GM21723 (cell line): ENCODE measurements around the gene NCR3LG1.
A peak's percentile ranks its signal among the peaks of the same experiment; 100 is the strongest.

Experiments
- ATAC-seq: cut with Tn5 transposase; IDR thresholded peaks from one replicate; pipeline ENCODE4 v1.9.1; 2021; ENCODE audit warnings: mild to moderate bottlenecking, moderate library complexity; ENCODE audit not compliant: unreplicated experiment

The NCR3LG1 gene, protein sequence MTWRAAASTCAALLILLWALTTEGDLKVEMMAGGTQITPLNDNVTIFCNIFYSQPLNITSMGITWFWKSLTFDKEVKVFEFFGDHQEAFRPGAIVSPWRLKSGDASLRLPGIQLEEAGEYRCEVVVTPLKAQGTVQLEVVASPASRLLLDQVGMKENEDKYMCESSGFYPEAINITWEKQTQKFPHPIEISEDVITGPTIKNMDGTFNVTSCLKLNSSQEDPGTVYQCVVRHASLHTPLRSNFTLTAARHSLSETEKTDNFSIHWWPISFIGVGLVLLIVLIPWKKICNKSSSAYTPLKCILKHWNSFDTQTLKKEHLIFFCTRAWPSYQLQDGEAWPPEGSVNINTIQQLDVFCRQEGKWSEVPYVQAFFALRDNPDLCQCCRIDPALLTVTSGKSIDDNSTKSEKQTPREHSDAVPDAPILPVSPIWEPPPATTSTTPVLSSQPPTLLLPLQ

DNA sequence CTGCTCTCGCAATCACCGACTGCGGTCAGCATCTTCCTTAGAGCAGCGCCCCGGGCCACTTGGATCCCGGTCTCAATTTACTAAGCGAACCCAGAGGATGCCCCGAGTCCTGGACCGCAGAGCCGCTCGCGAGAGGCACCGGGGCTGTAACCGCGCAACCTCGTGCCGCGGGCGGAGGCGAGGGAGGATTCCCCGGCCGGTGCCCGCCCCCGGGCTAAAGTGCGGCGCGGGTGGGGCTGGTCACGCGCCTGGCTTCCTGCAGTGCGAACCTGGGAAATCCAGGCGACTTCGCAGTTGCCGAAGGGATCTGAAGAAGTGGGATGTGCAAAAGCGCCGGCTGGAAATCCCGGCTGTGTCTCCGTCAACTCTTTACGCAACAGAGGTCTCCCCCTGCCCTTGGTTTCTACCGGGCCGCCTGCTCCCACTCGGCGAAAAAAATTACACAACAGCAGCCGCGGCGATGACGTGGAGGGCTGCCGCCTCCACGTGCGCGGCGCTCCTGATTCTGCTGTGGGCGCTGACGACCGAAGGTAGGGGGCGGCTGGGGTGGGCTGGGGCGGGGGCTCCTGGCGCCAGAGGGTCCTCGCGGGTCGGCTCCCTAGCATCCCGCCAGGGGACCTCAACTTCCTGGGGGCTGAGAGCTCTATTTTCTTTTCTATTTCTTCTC is at the start of gene NCR3LG1:
Gene NCR3LG1 (plus strand): TSS at position 291 of the 667 bp plus-strand sequence. CDS start 170 bp downstream, at position 461.
- no peak for ATAC-seq

DNA sequence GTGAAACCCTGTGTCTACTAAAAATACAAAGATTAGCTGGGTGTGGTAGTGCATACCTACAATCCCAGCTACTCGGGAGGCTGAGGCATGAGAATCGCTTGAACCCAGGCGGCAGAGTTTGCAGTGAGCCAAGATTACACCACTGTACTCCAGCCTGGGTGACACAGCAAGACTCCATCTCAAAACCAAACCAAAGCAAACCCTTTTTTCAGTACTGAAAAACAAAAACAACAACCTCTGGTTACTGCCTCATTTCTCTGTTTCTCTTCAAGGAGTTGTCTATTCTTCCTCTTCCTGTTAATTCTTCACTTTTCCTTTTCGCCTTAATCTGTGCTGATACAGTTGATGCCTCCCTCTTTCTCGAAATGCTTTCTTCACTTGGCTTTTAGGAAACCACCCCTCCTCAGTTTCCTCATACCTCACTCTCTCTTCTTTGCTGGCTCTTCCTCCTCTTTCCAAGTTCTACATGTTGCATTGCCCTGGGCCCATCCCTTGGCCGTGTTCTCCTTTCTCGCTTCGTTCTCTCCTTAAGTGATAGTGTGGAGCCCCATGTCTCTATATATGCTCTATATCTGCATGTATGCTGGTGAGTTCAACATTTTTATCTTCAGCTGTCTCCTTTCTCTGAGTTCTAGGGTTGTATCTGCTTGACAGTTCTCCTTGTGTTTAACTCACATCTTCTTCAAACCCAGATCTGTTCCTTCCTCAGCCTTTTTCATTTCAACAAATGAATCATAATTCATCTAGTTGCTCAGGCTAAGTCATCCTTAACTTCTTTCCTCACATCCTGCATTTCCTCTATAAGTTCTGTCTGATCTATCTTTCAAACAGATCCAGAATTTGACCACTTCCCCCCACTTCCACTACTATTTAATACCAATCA is 38.0 kb upstream of the NCR3LG1 start:
- no peak for ATAC-seq

DNA sequence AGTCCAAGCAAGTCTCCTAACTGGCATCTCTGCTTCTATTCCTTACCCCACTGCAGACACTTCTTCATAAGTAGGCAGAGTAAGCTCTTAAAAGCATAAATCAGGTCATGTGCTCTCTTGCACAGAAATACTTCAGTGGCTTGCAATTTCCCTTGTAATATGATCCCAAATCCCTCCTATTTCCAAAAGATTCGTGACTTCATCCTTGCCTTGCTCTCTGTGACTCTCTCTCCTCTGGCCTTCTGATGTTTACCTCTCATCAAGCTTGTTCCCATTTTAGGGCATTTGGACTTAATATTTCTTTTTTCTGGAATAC is 37.4 kb upstream of the NCR3LG1 start:
- ATAC-seq: no peak

DNA sequence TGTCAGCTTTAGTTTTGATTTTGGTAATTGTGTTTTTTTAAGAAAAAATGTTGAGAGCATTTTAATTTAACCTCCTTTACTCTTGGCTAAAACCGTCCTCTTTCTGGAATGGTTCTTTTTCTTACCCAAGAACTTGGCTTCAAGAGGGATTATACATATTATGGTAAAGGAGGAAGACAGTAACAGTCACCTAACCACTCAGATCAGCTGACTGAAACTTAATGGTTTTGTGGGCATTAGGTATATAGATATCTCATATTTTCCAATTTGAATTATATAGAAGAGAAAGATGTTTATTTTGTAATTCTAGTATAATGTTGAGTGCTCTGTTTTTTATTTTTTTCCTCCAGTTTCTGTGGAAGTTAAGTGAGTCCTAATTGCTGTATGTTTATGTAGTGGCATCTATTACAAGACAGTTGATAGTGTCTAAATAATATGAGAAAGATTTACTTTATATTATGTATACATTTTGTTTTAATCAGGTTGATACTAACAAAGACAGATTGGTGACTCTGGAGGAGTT is 36.6 kb upstream of the NCR3LG1 start:
- no peak for ATAC-seq

DNA sequence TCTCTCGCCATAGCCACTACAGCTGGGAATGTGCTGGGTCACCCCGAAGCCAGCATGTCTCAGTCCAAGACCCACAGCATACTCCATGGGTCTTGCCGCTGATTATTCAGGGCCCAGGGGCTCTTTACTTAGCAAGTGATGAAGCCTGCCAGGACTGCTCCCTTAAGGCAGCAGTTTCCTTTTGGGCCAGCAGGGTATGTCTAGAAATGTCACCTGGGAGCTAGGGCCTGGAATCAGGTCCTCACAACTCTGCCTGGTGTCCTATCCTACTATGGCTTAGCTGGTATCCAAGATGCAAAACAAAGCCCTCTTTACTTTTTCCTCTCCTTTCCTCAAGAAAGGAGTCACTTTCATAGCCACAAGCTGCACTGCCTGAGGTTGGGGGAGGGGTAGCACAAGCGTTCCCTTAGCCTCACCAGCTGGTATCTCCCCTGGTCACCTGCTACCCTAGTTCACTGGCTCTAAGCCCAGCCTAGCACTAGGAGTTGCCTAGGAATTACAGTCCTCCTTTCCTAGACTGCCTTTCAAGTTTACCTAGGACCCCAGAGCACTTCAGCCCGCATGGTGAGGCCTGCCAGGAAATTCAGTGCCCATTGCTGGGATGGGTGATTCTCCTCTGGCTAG is 22.6 kb upstream of the NCR3LG1 start:
- ATAC-seq: no peak

DNA sequence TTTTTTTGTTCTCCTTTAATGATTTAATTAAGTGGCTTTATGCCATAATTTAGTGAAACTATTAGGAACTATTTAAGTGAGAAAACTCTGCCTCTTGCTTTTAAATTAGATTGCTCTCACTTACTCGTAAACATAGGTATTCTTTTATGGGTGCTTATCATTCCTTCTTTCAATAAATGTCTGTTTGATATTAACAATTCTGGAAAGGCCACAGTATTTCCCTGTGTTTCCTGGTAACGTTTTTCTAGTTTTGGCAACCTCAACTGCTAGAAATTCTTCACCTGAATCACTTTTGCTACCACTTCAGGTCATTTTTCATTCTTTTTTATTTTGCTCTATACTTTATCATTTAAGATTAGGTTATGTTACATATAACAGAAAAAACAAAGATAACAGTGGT is 19.9 kb upstream of the NCR3LG1 start:
- no peak for ATAC-seq

DNA sequence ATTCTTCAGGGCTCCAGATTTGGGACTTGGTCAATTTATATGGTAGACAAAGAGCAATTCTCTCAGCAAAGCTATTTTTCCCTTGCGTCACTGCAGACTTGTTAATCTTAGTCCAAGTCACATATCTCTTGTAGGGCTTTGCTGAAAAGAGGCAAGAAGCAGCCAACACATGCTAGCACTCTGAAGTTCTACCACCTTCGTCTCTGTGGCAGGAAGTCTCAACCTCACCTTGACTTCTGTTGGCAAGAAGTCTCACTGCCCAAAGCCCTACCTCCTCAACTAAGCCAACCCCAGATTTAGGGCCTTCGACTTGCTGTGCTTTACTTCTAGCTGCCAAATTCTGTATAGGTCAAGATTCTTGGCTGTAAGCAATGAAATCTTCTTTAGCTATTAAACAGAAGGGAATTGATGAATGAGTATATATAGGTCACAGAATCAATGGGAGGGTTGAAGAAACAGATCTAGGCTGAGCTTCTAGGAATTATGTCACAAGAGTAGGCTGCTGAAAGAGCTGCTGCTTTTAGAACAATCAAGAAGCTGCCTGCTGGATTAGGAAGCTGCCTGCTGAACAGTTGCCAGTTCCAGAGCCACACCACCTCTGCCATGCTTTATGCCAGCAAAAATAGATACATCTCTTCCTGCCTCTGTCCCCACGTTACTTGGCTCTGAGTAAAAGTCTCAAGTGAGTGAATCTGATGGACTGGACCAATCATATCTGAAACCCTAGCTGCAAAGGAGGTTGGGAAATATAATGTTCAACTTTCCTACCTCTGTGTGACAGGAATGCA is 17.6 kb upstream of the NCR3LG1 start:
- ATAC-seq: no peak

DNA sequence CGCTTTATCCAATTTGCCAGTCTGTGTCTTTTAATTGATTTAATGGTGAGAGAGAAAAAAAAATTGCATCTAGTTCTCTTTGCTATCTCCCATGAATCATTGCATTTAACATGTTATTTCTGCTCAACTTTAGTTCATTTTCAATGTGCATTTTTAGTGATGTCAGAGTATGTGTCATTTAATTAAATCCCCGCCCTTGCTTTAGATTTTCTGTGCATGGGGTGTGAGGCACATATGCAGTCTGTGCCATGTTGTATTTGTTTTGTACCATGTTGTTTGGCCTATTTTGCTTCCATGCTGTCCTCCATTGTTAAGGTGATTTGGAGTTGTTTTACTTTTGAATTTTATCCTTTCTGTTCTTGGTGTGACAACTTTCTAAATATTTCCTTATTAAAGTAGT is 8.3 kb upstream of the NCR3LG1 start:
- no peak for ATAC-seq

DNA sequence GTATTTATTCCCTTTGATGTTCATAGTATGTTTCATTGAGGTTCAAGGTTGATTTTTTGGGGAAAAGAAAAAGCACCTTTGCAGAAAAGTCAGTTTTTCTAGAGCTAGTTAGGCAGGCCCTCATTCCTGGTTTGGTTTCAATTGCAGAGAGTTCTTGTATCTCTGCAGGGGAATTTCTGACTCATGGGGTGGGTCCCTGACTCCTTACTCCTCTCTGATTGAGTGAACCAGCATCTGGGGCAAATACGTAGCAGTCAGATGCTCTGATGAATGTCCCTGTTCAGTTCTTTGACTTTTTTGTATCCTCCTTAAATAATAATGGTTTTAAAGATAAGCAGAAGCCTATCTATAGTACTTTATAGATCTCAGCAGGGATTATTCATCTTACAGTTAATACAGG is 7.7 kb upstream of the NCR3LG1 start:
- no peak for ATAC-seq

DNA sequence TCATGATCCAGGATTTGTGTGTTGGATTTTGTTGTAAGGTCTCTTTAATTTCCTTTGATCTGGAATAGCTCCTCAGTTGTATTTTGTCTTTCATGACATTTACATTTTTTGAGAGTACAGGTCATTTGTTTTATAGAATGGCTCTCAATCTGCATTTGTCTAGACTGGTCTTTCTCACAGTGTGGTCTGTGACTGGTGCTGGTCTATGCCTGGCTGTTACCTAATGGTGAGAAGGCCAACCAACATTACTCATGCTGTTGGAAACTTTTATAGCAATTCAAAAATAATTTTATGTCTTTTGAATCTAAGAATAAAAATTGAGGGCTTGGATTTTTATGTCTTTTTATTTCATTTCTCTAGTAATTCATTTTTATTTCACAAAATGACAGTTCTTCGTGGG is 3.9 kb upstream of the NCR3LG1 start:
- ATAC-seq: no peak

DNA sequence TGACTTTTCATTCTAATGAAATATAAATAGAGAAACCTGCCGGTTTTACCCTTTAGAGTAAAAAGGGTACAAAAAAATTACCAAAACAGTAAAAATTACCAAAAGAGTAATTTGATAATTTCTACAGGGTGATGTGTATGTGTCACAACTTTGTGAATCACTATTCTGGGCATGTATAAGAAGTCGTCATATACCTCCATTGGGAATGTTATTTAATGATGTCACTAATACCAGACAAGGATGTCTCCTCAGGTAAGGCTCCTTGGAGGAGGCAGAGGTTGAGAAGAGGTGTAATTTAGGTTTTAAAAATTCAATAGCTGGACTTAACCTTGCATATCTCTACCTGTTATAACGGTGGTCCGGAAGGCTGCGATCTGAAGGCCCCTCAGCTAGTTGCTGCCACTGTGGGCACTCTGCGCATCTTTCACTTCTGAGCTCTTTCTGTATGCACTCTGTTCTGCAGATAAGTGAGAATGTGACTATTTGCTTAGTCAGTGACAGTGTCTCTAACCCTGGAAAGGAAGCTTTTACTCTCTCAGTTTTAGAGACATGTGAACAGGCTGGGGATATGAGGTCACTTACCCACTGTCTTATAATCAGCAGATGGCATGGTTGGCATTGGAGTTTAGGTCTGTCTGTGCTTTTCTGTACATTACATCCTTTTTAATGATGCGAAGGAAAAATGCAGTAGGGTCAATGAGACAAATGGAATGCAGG is 987 bp upstream of the NCR3LG1 start:
- no peak for ATAC-seq

DNA sequence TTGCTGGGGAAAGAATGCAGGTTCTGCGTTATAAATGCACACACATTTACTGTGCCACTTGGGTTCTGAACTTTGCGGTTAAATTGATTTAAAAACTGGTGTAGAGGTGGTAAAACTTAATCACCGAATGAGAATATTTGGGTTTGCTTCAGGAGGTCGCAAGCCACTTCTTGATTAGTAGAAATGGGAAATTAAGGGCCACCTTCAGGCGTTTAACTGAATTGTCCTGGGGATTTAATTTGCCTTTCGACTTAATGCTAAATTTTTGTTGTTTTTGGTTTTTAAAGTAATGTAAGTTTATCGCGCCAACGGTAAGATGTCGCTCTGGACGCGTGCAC is 459 bp upstream of the NCR3LG1 start:
- ATAC-seq: no peak

DNA sequence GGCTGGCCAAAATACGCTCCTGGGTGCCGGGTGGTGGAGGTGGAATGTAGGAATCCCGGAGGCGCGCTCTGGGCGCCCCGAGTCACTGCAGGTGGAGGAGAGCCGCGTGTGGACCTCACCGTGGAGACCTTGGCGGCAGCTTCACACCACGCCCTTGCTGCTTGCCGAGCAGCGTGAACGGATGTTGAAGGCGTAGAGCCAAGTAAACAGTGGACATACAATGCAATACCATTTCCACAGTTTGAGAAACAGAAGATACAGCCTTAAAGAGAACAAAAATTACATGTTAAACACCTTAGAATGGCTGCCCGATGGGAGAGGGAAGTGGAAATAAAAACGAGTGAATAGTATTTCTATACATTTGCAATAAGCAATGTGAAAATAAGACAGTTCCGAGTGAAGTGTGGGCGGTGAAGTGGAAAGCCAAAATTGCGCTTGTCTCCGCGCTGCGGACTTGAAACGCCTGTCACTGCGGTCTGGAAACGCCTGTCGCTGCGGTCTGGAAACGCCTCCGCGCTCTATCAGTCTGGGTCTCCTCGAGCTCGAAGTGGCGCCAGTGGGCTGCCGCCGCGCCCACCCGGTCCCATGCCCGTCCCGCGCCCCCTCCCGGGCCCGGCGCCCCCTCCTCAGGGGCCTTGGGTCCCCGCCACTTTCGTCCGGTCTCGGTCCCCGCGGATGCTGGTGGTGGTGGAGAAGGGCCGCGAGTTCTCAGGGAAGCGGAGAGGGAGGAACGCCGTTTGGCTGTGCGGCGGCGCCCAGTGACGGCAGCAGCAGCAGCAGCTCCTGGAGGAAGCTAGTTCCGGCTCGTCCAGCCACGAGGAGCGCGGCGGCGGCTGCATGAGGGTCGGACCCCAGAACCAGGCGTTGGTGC is 1.6 kb downstream of the NCR3LG1 start:
- ATAC-seq: peak; percentile 43

DNA sequence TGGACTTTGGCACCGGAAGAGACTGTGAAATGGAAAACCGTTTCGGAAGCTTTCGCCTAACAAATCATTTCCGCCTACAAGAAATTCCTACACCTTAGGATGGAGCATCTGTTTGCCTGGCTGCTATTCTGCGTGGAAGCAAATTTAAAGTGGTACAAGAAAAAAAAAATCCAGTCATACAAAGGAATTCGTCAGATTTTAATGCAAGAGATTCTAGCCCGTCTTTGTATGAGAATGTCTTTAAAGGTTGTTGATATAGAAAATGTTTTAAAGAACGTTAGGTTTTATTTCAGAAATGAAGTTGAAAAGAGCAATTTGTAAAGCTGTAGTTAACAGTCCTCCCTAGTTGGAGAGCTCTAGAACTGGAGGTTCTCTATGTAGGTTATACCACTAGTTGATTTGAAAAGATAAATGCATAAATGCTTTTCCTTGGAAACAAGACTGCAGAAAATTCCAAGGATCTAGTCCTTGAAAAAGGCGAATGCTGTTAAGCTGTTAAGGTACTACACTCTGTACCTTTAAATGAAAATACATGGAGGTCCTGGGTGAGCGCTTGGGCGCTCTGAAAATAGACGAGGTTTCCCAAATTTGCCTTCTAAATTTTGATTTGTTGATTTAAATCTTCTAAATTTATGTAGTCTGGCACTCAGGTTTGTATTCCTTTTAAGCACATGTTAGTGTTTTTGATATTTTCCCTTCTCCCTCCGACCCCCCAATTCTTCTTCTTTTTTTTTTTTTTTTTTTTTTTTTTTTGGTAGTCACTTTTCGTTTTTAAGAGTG is 2.4 kb downstream of the NCR3LG1 start:
- ATAC-seq: no peak

DNA sequence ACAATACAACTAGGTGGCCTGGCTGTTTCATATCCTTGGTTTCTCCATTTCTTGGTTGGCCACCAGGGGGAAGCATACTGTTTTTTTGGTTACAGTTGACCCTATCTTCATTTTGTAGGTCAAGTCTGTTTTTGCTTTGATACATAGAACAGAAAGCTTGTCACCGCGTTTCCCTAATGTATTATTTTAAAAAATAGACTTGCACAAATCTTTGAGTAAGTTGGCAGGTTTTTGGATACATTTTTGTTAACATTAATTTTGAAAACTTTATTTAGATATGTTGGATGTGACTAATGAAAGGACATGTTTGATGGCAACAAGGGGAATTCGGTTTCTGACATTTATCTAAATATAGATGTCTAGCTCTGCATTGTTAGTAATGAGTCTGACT is 3.0 kb downstream of the NCR3LG1 start:
- peak; percentile 46 for ATAC-seq

DNA sequence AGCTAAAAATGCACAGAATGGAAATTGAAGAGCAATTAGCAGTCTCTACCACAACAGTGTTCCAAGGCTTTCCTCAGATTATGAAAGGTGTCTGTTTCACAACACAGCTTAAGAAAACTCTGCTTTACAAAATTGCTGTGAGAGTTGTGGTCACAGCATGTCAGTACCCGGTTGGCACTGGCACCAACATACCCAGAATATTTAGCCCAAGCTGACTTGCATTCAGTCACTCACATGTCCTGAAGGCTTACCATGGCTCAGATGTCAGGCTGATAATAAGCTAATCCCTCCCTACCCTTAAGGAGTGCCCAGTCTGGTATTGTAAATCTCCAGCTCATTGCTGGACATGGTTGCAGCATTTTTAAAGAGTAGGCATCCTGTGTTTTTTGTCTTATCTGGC is 14.9 kb downstream of the NCR3LG1 start:
- ATAC-seq: no peak

DNA sequence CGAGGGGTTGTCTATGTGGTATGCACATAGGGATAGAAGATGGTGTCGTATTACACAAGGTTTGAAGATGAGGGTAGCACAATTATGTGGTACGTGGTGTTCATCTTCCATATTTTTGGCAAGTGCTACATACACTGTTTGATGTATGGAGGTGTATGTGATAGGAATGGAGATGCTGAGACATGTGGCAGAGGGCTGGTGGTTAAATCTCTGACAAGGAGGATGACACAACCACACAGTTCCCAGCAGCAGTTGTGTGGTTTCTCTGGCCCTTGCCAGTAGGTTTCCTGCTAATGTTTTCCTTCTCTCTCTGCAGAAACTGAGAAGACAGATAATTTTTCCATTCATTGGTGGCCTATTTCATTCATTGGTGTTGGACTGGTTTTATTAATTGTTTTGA is 17.0 kb downstream of the NCR3LG1 start:
- no peak for ATAC-seq

DNA sequence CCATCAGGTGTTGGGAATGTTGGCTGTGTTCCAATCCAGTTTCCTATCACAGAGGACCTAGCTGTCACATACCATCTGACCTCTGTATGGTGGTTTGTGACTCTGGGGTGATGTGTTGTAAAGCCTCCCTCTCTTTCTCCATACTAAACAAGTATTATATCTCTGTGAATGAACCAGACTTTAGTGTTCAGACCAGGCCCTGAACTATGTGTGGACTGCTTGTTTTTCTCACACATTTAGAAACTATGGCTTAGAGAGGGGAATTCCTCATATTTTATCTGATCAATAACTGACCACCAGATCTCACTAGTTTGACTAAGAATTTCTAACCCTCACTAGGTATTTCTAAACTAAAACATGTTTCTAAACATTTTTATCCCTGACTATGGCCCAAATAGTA is 17.5 kb downstream of the NCR3LG1 start:
- no peak for ATAC-seq
